HG02610 (cell line): ENCODE data around the gene TGFBR1.

ENCODE experiments used
- ATAC-seq: cut with Tn5 transposase; IDR thresholded peaks from one replicate; pipeline ENCODE4 v1.9.1; 2021; ENCODE audit warnings: mild to moderate bottlenecking, moderate library complexity; ENCODE audit not compliant: unreplicated experiment

Gene TGFBR1

GRCh38 chr9:99184475-99185347 is 79.8 kb downstream of the TGFBR1 start:
- ATAC-seq = peak; percentile 58

- no peak for ATAC-seq
These were observed 80.4 kb downstream of the TGFBR1 start for GRCh38 chr9:99185348-99185632.

- ATAC-seq = no peak
These were observed 81.0 kb downstream of the TGFBR1 start for GRCh38 chr9:99185934-99186333.

- ATAC-seq = no peak
These were observed 82.4 kb downstream of the TGFBR1 start for GRCh38 chr9:99187311-99187710.

- ATAC-seq = no peak
These were observed 84.3 kb downstream of the TGFBR1 start for GRCh38 chr9:99189186-99189585.

GRCh38 chr9:99189887-99190596 is 85.1 kb downstream of the TGFBR1 start:
- no peak for ATAC-seq

GRCh38 chr9:99190597-99191283 is 85.8 kb downstream of the TGFBR1 start:
- ATAC-seq = no peak

- no peak for ATAC-seq
These were observed 88.0 kb downstream of the TGFBR1 start for GRCh38 chr9:99192786-99193465.

- no peak for ATAC-seq
These were observed 88.5 kb downstream of the TGFBR1 start for GRCh38 chr9:99193466-99193821.

GRCh38 chr9:99196484-99196883 is 91.6 kb downstream of the TGFBR1 start:
- peak; percentile 35 for ATAC-seq

- no peak for ATAC-seq
These were observed 92.3 kb downstream of the TGFBR1 start for GRCh38 chr9:99197124-99197630.

- ATAC-seq = no peak
These were observed 93.1 kb downstream of the TGFBR1 start for GRCh38 chr9:99197987-99198386.

GRCh38 chr9:99199938-99200539 is 95.1 kb downstream of the TGFBR1 start:
- peak; percentile 43 for ATAC-seq

- no peak for ATAC-seq
These were observed 96.7 kb downstream of the TGFBR1 start for GRCh38 chr9:99201603-99202002.
